SK-N-MC (cell line): ENCODE data around the gene ZNF789.

Source experiments
- EZH2 ChIP-seq: fragments of 200-600 bp; sonication (generic); IDR thresholded peaks from one replicate; pipeline ENCODE4 v1.6.1; 2017; ENCODE audit warnings: antibody characterized with exemption
- POLR2AphosphoS5 ChIP-seq: IDR thresholded peaks from 2 replicates; pipeline ENCODE4 v1.6.1; 2012; ENCODE audit warnings: mild to moderate bottlenecking, low read depth, low read length, borderline replicate concordance

GRCh38 chr7:99500637-99501009 is 27.9 kb downstream of the ZNF789 start:
- TF ChIP-seq EZH2 (no peak), POLR2AphosphoS5 (no peak)
